IMR-90 (cell line): ENCODE results near the gene IQCM. TPM values are rescaled to one million over a fixed set of nuclear protein-coding genes. Genes with fewer than 3 reads are reported as not detected.

Source experiments
- ATAC-seq: fragments of 200-7000 bp; cut with Tn5 transposase; 2 replicates; pipeline ENCODE4 v1.9.1; 2020; ENCODE audit warnings: low read depth, mild to moderate bottlenecking, moderate library complexity
- BruUV-seq: library from RNA; stranded (reverse); fragments of 400-500 nt; replicated peaks from 2 replicates; lab custom pipeline; 2021; lab: Mats Ljungman, UMichigan
- CTCF ChIA-PET: fragments of 300-600 bp; formaldehyde crosslinking; extraction: SDS; loops from one replicate; lab custom pipeline; 2021; ENCODE audit warnings: antibody characterized with exemption; lab: Yijun Ruan, JAX
- POLR2A ChIA-PET: fragments of 300-600 bp; sonication (Branson Sonifier 250); formaldehyde crosslinking; loops from one replicate; lab custom pipeline; 2022; ENCODE audit warnings: antibody characterized with exemption; ENCODE audit not compliant: unreplicated experiment; lab: Charles Lee
- DNase-seq: peaks from one replicate; pipeline ENCODE4 v3.0.0; 2013
- H2AFZ ChIP-seq: replicated peaks from 2 replicates; pipeline ENCODE3; 2013; ENCODE audit warnings: low read length, mild to moderate bottlenecking; ENCODE audit not compliant: poor library complexity
- H2AK5ac ChIP-seq: 2 replicates; pipeline ENCODE4 v1.6.1; 2013; ENCODE audit warnings: low read depth, low read length, inconsistent platforms
- H2AK9ac ChIP-seq: replicated peaks from 2 replicates; pipeline ENCODE3; 2013; ENCODE audit warnings: mild to moderate bottlenecking, low read depth, low read length, moderate library complexity; ENCODE audit not compliant: poor library complexity
- H2BK120ac ChIP-seq: 2 replicates; pipeline ENCODE4 v1.6.1; 2013; ENCODE audit warnings: low read depth, low read length, inconsistent platforms
- H2BK15ac ChIP-seq: 3 replicates; pipeline ENCODE4 v1.6.1; 2013; ENCODE audit warnings: low read depth, low read length, inconsistent platforms
- H2BK20ac ChIP-seq: 2 replicates; pipeline ENCODE4 v1.6.1; 2013; ENCODE audit warnings: low read depth, mild to moderate bottlenecking, inconsistent platforms, low read length, moderate library complexity
- H2BK5ac ChIP-seq: 2 replicates; pipeline ENCODE4 v1.6.1; 2013; ENCODE audit warnings: mild to moderate bottlenecking, low read depth, low read length, inconsistent platforms; ENCODE audit not compliant: poor library complexity, severe bottlenecking
- H3K14ac ChIP-seq: replicated peaks from 2 replicates; pipeline ENCODE4 v1.6.1; 2013; ENCODE audit warnings: low read depth, low read length, inconsistent platforms
- H3K18ac ChIP-seq: 2 replicates; pipeline ENCODE4 v1.6.1; 2013; ENCODE audit warnings: low read depth, low read length, control low read depth
- H3K23ac ChIP-seq: 2 replicates; pipeline ENCODE4 v1.6.1; 2013; ENCODE audit warnings: low read depth, low read length, inconsistent platforms
- H3K27ac ChIP-seq: 2 replicates; pipeline ENCODE4 v1.5.1; 2013; ENCODE audit warnings: mild to moderate bottlenecking, control low read depth, low read length; ENCODE audit not compliant: insufficient read depth
- H3K27me3 ChIP-seq: 2 replicates; pipeline ENCODE4 v1.6.1; 2013; ENCODE audit warnings: low read length; ENCODE audit not compliant: control insufficient read depth, insufficient read depth
- H3K36me3 ChIP-seq: 2 replicates; pipeline ENCODE4 v1.6.1; 2013; ENCODE audit warnings: low read length, mixed read lengths; ENCODE audit not compliant: control insufficient read depth, insufficient read depth
- H3K4ac ChIP-seq: 2 replicates; pipeline ENCODE4 v1.6.1; 2013; ENCODE audit warnings: low read depth, low read length, inconsistent platforms
- H3K4me1 ChIP-seq: 2 replicates; pipeline ENCODE4 v1.6.1; 2013; ENCODE audit warnings: low read length, mixed read lengths; ENCODE audit not compliant: control insufficient read depth, insufficient read depth
- H3K4me2 ChIP-seq: 2 replicates; pipeline ENCODE4 v1.6.1; 2013; ENCODE audit warnings: low read depth, mild to moderate bottlenecking, control low read depth, low read length, moderate library complexity
- H3K4me3 ChIP-seq: 2 replicates; pipeline ENCODE4 v1.5.1; 2013; ENCODE audit warnings: low read depth, mild to moderate bottlenecking, control low read depth, low read length, moderate library complexity; ENCODE audit not compliant: insufficient read depth
- H3K56ac ChIP-seq: 2 replicates; pipeline ENCODE4 v1.6.1; 2013; ENCODE audit warnings: low read length, inconsistent platforms; ENCODE audit not compliant: insufficient read depth; ENCODE audit errors: extremely low read depth
- H3K79me1 ChIP-seq, 2 experiments: 2 replicates each; pipeline ENCODE4 v1.6.1; 2013; ENCODE audit warnings: low read length in 2 of 2, inconsistent platforms in 1 of 2, low read depth in 1 of 2
- H3K9ac ChIP-seq: 2 replicates; pipeline ENCODE4 v1.6.1; 2013; ENCODE audit warnings: low read depth, low read length, control low read depth
- H3K9me1 ChIP-seq: 2 replicates; pipeline ENCODE4 v1.6.1; 2013; ENCODE audit warnings: low read length, inconsistent platforms; ENCODE audit not compliant: insufficient read depth
- H3K9me3 ChIP-seq: 2 replicates; pipeline ENCODE4 v1.6.1; 2013; ENCODE audit warnings: low read length; ENCODE audit not compliant: control insufficient read depth, insufficient read depth
- H4K20me1 ChIP-seq: 2 replicates; pipeline ENCODE4 v1.6.1; 2013; ENCODE audit warnings: low read length, inconsistent platforms; ENCODE audit not compliant: insufficient read depth
- H4K5ac ChIP-seq: 2 replicates; pipeline ENCODE4 v1.6.1; 2013; ENCODE audit warnings: mild to moderate bottlenecking, low read depth, low read length, control low read depth
- H4K8ac ChIP-seq, 2 experiments: 2 replicates each; pipeline ENCODE4 v1.6.1; 2013; ENCODE audit warnings: low read depth in 2 of 2, low read length in 2 of 2, control low read depth in 1 of 2, inconsistent platforms in 1 of 2
- H4K91ac ChIP-seq: 2 replicates; pipeline ENCODE4 v1.6.1; 2013; ENCODE audit warnings: low read depth, low read length, inconsistent platforms; ENCODE audit not compliant: insufficient read depth
- BHLHE40 ChIP-seq: fragments of 150-350 bp; IDR thresholded peaks from 2 replicates; pipeline ENCODE4 v1.6.1; 2016; ENCODE audit warnings: mild to moderate bottlenecking, low read depth, low read length
- CEBPB ChIP-seq: IDR thresholded peaks from 2 replicates; pipeline ENCODE4 v1.6.1; 2012; ENCODE audit warnings: low read depth, low read length, improper control_type of control experiment
- CHD1 ChIP-seq: IDR thresholded peaks from 2 replicates; pipeline ENCODE4 v1.6.1; 2012; ENCODE audit warnings: low read depth, low read length, improper control_type of control experiment
- ELK1 ChIP-seq: fragments of 150-350 bp; IDR thresholded peaks from 2 replicates; pipeline ENCODE4 v1.6.1; 2016; ENCODE audit warnings: low read depth, mild to moderate bottlenecking, low read length, moderate library complexity, borderline replicate concordance
- MAZ ChIP-seq: IDR thresholded peaks from 2 replicates; pipeline ENCODE4 v1.6.1; 2012; ENCODE audit warnings: low read depth, mild to moderate bottlenecking, low read length, improper control_type of control experiment, moderate library complexity, borderline replicate concordance
- RFX5 ChIP-seq: IDR thresholded peaks from 2 replicates; pipeline ENCODE4 v1.8.0; 2012; ENCODE audit warnings: low read depth, mild to moderate bottlenecking, low read length, moderate library complexity
- SMC3 ChIP-seq: fragments of 150-350 bp; IDR thresholded peaks from 2 replicates; pipeline ENCODE4 v1.6.1; 2016; ENCODE audit warnings: low read depth, mild to moderate bottlenecking, antibody characterized with exemption, low read length, moderate library complexity
- WGBS, 2 experiments: methylation state at CpG; one replicate each; pipeline versions ENCODE4 v1.1.5 to v1.1.7; 2013; ENCODE audit warnings: missing lambda C conversion rate in 2 of 2; ENCODE audit not compliant: insufficient read length in 1 of 2; ENCODE audit errors: extremely low coverage in 2 of 2; 5-methylcytosine and 5-hydroxymethylcytosine counted together
- dilution Hi-C: fragments of 300-500 bp; cut with HindIII; formaldehyde crosslinking; loops from one replicate; pipeline ENCODE4 v1.14.3; 2018; ENCODE audit warnings: low sequenced_read_pairs; ENCODE audit not compliant: unreplicated experiment
- in situ Hi-C: fragments of 300-500 bp; cut with MboI; formaldehyde crosslinking; loops from 3 replicates; pipeline ENCODE4 v1.14.3; 2019; ENCODE audit warnings: low sequenced_read_pairs, inconsistent platforms, mixed read lengths
- intact Hi-C: fragments of 100-400 bp; cut with micrococcal nuclease; formaldehyde crosslinking; loops from 2 replicates; pipeline ENCODE4 v1.10.0; 2022
- polyA plus RNA-seq, 3 experiments: library from polyadenylated mRNA; depleted of rRNA; stranded (reverse); fragments of >200 nt; gene quantifications; 2 replicates each; pipeline ENCODE4 v1.2.3, GENCODE V29; 2012; ENCODE audit warnings: low replicate concordance in 1 of 3
- total RNA-seq: library from RNA; depleted of rRNA; stranded (reverse); fragments of >200 nt; gene quantifications from 2 replicates; pipeline ENCODE4 v1.2.3, GENCODE V29; 2012

IQCM gene
- total and polyA plus RNA-seq, 2 of the 4 experiments (the other 2 are of a cell fraction), result not detected

GRCh38 chr4:149749784-149750183 lies 65.9 kb downstream of the IQCM start:
- POLR2A ChIA-PET, result no interaction called here
- no peak overlapping the region for H3K23ac ChIP-seq
- in situ Hi-C loops, result no loop called here

More at GRCh38 chr4:149749784-149750183, 65.9 kb downstream of the IQCM start:
- Histone ChIP-seq H2BK15ac (no peak overlapping the region), H3K9me1 (no peaks in the 10 kb centered on the region), H3K4me1 (no peaks in the 10 kb centered on the region), H2BK20ac (no peak overlapping the region), H3K4me3 (no peak overlapping the region), H3K36me3 (no peaks in the 10 kb centered on the region), H3K27me3 (no peaks in the 10 kb centered on the region), H4K91ac (no peak overlapping the region), H2AFZ (no peak overlapping the region), H2BK120ac (no peak overlapping the region), H4K20me1 (no peaks in the 10 kb centered on the region), H2BK5ac (no peak overlapping the region), H3K27ac (no peak overlapping the region), H3K18ac (no peak overlapping the region), H3K4me2 (no peak overlapping the region), H2AK5ac (no peak overlapping the region), H3K79me1 (no peaks in the 10 kb centered on the region), H4K5ac (no peak overlapping the region), H3K4ac (no peak overlapping the region), H3K14ac (no peak overlapping the region), H4K8ac (no peak overlapping the region), H3K9me3 (no peaks in the 10 kb centered on the region), H2AK9ac (no peak overlapping the region), H3K9ac (no peak overlapping the region), H3K56ac (no peak overlapping the region)
- WGBS, 2 experiments, result no CpG with 5 or more reads among the region's 1 CpG
- intact Hi-C loops (no loop called here), dilution Hi-C loops (no loop called here)
- TF ChIP-seq RFX5, result no peak
- no peak for TF ChIP-seq BHLHE40
- no peak for TF ChIP-seq SMC3
- no peak for TF ChIP-seq ELK1
- no peak for TF ChIP-seq CHD1
- TF ChIP-seq MAZ, result no peak
- TF ChIP-seq CEBPB, result no peak
- DNase-seq (peak; percentile 1), ATAC-seq (peak; percentile 21)
- CTCF ChIA-PET, result interaction anchor here (1.2 kb wide), 1 partner anchor 9 kb away, joined by 5 read pairs; no protein-coding TSS in a partner anchor
- BruUV-seq, result no TSS peak
